Measurements from ENCODE around the gene TNFRSF14.
"Not testable (repeated sequence)": the region's sequence is repeated elsewhere in the genome, so short reads cannot be mapped to it uniquely, and the experiment has no call there.

The TNFRSF14 gene

GRCh38 chr1:2569060-2569459, 12.9 kb downstream of the TNFRSF14 start:
- no peak for DNase-seq

- not testable (repeated sequence) for DNase-seq
Measured at GRCh38 chr1:2569703-2570102, 13.5 kb downstream of the TNFRSF14 start.

- no peak for DNase-seq
Measured at GRCh38 chr1:2570332-2570731, 14.2 kb downstream of the TNFRSF14 start.

GRCh38 chr1:2571348-2571747, 15.2 kb downstream of the TNFRSF14 start:
- no peak for DNase-seq

- no peak for DNase-seq
Measured at GRCh38 chr1:2573250-2573920, 17.2 kb downstream of the TNFRSF14 start.

- no peak for DNase-seq
Measured at GRCh38 chr1:2574350-2574749, 18.2 kb downstream of the TNFRSF14 start.

GRCh38 chr1:2575801-2576663, 19.9 kb downstream of the TNFRSF14 start:
- DNase-seq = no peak

GRCh38 chr1:2577565-2578075, 21.4 kb downstream of the TNFRSF14 start:
- DNase-seq = peak; percentile 44

- no peak for DNase-seq
Measured at GRCh38 chr1:2578758-2579118, 22.6 kb downstream of the TNFRSF14 start.

GRCh38 chr1:2580691-2581090, 24.5 kb downstream of the TNFRSF14 start:
- no peak for DNase-seq

GRCh38 chr1:2582391-2582790, 26.2 kb downstream of the TNFRSF14 start:
- no peak for DNase-seq

GRCh38 chr1:2583331-2583791, 27.2 kb downstream of the TNFRSF14 start:
- DNase-seq = no peak

- DNase-seq = peak; percentile 36
Measured at GRCh38 chr1:2583871-2584351, 27.7 kb downstream of the TNFRSF14 start.

GRCh38 chr1:2584686-2585317, 28.6 kb downstream of the TNFRSF14 start:
- DNase-seq = no peak

GRCh38 chr1:2585318-2586092, 29.3 kb downstream of the TNFRSF14 start:
- peak; percentile 61 for DNase-seq

- DNase-seq = peak; percentile 98
Measured at GRCh38 chr1:2586154-2587070, 30.2 kb downstream of the TNFRSF14 start, which contains the start of gene PRXL2B. PRXL2B (plus strand) TSS chr1:2586777; CDS start chr1:2586886, 109 bp downstream.

GRCh38 chr1:2587071-2587859, 31.1 kb downstream of the TNFRSF14 start:
- DNase-seq = no peak

- no peak for DNase-seq
Measured at GRCh38 chr1:2587860-2588571, 31.8 kb downstream of the TNFRSF14 start.

- no peak for DNase-seq
Measured at GRCh38 chr1:2588661-2589430, 32.7 kb downstream of the TNFRSF14 start.

Measured in stimulated activated CD4-positive, alpha-beta T cell treated with anti-CD3 and anti-CD28 coated beads, Interleukin-4, amount 100 ng/mL, for 1 hour (primary cell).